HG03045 (cell line): ENCODE data around the gene SGK1.
A peak's percentile ranks its signal among the peaks of the same experiment; 100 is the strongest.
"Not testable (repeated sequence)": the region's sequence is repeated elsewhere in the genome, so short reads cannot be mapped to it uniquely, and the experiment has no call there.

Source experiments
- ATAC-seq: cut with Tn5 transposase; IDR thresholded peaks from one replicate; pipeline ENCODE4 v1.9.1; 2021; ENCODE audit warnings: mild to moderate bottlenecking, moderate library complexity; ENCODE audit not compliant: unreplicated experiment

The SGK1 gene

DNA sequence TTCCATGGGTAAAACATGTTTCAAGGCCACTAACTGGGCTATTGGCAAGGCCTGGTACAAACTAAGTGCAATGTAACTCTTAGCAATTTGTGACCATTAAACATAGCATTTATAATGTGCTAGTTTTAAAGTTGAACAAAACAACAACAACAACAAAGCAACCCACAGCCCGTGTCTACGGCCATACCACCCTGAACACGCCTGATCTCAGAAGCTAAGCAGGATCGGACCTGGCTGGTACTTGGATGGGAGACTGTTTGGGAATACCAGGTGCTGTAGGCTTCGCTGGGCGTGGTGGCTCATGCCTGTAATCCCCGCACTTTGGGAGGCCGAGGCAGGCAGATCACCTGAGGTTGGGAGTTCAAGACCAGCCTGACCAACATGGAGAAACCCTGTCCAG, 61.0 kb downstream of the SGK1 start:
- no peak for ATAC-seq

GRCh38 chr6:134255280-134255679, 62.6 kb downstream of the SGK1 start:
- ATAC-seq, result not testable (repeated sequence)

DNA sequence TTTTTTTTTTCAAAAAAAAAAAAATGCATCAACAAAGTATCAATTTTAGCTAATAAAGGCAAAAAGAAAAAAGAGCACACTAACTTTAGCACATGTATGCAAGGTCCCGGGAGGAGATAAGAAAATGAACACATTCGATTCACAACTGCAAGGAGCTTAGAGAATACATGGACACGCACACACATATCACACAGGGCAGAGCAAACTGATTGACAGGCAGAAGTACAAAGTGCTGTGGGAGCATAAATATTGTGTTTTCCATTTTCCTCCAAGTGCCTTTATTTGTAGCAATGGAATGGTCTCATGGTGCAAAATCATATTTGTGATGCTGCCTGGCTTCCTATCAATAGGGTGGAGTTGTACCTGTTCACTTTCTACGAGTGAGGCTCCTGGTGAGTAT, 63.8 kb downstream of the SGK1 start:
- ATAC-seq, result no peak

DNA sequence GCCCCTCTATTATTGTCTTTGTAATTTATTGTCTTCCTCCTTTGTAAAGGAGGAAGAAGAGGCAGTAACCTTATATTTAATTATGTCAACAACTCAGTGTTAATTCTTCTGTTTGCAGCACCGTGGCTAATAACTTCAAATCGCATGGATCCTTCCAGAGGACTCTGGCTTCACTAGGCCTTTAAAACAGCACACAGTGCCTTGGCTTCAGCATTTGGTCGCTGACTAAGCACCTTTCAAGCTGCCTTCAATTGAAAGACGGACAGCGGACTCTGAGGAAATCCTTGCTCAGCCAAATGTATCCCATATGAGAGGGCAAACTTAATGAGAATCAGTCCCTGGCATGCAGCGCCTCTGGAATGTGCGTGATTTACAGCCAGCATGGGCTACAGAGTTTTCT, 64.2 kb downstream of the SGK1 start:
- ATAC-seq, result no peak

DNA sequence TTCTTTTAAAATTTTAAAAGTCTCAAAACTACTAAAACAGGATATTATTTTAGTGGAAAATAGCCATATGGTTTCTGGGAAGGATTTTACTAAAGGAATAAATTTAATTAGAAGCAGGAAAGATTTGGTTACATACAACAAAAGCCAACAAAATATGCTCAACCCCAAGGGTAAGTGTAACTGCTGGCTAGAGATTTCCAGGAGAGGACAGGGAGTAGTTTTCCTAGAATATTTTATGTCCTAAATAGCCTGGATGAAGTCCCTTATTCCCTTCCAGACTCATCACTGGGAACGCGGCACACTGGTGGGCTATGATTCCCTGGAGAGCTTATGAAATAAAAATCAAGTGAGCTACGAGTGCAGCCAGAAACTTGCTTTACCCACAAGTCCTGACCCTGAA, 66.6 kb downstream of the SGK1 start:
- ATAC-seq, result no peak

DNA sequence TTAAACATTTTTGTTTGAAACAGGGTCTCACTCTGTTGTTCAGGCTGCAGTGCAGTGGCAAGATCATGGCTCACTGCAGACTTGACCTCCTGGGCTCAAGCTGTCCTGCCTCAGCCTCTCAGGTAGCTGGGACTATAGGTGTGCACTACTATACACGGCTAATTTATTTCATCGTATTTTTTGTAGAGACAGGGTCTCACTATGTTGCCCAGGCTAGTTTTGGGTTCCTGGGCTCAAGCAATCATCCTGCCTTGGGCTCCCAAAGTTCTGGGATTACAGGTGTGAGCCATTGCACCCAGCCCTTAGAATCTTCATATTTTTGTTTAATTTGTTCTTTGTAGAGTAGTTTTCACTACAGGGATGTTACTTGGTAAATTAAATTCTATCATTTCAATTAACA, 67.1 kb downstream of the SGK1 start:
- no peak for ATAC-seq

DNA sequence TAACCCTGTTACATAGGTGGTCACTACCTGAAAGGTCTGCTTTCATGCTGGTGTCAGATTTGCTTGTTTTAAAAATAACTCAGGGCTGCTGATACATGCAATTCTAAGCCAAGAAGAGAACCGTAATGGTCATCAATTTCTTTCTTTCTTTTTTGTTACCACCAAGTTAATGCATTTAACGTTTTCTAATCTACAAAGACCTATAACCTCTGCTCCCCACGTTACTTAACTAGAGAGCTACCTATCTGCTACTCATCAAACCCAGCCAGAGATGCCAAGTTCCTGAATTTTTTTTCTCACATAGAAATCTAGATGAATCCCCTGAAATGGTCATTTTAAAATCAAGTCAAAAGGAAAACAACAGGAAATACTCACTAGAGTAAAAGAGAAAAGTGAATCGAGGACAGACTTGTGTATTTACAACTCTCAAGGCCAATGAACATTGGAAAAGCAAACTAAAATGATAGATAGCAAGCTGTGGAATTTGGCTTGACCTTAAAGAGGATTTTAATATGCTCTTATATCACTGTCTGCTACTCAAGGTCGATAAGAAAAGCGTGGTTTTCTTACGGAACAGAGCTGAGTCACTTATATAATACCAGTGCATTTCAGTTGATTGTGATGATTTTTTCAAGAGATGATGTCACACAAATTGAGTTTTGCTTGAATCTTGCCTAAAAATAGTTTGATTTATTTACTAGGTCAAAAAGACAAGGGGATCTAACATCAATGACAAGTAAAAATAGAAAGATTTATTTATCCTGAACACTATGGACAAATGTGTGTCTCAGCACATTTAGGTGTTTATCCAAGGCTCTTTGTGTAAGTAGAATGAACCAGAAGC, 67.9 kb downstream of the SGK1 start:
- ATAC-seq, result no peak

DNA sequence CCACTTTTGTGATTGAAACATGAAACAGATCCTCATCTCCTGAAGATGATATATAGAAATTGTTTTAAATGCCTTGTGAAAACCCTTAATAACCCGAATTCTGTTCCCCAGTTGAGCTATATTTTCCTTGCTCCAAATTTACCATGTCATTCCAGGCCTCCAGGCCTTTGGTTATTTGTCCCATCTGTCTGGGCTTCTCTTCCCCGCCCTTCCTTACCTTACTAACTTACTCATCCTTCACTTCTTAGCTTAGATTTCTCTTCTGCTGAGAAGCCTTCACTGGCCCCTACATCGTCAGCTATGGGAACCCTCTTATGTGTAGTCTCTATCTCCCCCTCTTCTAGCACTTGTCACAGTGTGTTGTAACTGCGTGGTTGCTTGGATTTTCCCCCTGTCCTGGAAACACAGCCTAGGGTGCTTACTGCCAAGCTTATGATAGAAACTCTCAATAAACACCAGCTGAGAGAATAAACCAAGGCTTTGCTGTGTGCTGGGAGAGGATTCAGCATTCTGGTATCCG, 68.6 kb downstream of the SGK1 start:
- ATAC-seq, result no peak

DNA sequence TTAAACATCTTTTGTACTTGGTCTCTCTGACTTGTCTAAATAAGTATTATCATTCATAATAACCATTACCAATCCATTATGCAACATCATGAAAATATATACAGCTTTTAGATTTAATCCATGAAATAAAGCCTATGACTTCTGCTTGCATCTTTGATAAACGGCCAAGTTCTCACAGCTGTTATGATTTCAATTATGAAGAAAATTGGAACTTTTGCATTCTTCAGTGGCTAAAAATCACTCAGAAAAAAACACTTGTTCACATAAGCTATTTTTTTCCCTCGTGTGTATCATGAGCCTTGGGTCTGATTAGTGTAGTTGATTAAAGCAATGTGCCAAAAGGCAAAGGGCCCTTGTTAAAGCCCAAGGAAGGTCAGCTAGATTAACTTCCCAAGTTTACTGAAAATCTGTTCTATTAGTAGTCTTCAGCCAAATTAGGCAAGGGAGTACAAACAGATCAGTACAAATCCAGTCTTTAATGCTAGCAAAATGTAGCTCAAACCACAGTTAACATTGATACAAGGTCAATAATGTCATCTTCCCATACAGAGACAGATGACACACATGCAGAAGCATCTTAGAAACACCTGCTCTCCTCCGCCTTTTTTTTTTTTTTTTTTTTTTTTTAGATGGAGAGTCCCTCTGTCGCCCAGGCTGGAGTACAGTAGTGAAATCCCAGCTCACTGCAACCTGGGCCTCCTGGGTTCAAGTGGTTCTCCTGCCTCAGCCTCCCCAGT, 69.9 kb downstream of the SGK1 start:
- ATAC-seq, result no peak

- peak; percentile 94 for ATAC-seq
Observed at GRCh38 chr6:134247231-134247833, 70.6 kb downstream of the SGK1 start.

- no peak for ATAC-seq
Observed at GRCh38 chr6:134245706-134246105, 72.2 kb downstream of the SGK1 start.

DNA sequence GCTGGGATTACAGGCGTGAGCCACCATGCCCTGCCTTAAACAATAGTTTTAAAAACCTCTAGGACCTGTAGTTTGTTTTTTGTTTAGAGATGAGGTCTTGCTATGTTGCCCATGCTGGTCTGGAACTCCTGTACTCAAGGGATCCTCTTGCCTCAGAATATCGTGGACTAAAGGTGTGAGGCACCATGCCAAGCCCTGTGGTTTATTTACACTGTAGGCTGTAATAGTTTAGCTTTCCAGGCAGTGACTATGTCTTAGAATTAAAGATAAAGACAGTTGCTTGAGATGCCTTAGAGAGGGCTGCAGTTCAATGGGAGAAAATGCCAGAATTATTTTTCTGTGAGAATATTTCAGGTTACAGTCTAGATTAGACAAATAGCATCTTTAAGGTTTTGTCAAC, 72.9 kb downstream of the SGK1 start:
- no peak for ATAC-seq

DNA sequence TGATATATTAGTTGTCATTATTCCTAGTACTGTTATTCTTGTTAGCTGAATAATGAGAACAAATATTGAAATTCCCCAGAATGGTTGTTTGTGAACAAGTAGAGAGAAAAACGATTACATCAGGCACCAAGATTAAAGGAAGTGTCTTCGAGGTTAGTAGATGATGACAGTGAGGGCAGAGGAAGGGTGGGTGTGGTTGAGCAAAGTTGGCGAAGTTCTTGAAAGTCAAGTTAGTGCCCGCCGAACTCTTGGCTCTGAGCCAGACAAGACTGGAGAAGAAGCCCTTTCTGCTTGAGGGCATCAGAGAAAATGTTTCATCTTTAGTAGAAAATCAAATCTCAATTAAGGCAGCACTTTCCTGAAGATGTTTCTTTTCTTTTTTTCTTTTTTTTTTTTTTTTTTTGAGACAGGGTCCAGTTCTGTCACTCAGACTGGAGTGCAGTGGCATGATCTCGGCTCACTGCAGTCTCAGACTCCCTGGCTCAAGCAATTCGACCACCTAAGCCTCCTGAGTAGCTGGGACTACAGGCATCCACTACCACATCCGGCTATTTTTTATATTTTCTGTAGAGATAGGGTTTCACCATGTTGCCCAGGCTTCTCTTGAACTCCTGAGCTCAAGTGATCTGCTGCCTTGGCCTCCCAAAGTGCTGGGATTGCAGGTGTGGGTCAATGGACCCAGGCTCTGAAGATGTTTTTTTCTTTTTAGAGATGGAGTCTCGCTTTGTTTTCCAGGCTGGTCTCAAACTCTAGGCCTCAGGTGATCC, 77.1 kb downstream of the SGK1 start:
- ATAC-seq, result no peak

DNA sequence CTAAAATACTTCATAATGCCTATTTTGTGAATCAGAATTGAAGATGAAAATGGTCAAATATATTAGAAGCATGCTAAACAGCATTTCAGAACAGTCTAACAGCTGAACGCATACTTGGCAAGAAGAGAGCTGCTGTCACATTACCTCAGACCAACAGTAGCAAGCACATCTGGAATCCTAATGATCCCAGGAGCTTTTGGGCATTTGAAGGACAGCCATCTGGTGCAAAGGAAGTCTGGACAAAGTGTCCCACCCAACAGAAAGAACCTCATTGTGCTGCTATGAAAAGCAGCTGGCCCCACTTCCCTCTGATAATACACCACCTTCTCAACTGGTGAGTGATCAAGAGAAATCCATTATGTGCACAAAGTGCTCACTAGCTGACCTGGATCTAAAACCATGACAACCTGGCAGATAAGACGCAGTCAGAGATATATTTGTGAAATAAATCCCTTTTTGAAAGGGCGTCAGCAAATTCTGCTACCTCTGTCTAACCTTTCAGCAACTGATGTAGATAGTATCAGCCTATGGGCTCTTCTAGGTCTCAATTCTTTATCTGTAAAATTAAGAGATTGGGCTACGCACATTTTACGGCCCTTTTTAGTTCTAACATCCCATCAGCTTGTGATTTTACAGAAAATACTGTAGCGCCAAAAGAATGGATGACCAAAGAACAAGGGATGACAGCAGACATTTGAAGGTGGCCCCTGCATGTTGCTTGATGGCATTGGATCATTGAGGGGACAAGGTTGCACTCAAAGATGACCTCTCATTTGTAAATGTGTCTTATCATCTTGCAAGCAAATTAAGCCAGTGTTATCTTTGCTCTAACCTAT, 78.7 kb downstream of the SGK1 start:
- ATAC-seq, result no peak

DNA sequence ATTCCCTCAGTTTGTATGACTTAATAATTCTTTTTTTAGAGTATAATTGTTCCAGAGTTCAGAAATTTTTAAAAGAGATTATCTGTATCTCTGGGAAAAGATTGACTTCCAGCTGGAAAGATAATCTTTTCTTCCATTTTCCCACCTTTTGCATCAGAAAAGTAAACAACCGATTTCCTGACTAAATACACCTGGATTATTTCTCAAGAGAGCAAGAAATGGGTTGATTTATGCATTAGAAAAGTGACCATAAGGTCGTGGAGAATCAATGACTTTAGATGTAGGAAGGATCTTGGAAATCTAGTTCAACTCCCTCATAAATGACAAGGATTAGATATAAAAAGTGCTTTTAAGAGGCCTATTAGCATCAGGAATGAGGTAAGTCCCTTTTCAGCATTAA, 79.9 kb downstream of the SGK1 start:
- ATAC-seq, result no peak

- ATAC-seq, result peak; percentile 95
Observed at GRCh38 chr6:134235937-134236751, 81.8 kb downstream of the SGK1 start.

DNA sequence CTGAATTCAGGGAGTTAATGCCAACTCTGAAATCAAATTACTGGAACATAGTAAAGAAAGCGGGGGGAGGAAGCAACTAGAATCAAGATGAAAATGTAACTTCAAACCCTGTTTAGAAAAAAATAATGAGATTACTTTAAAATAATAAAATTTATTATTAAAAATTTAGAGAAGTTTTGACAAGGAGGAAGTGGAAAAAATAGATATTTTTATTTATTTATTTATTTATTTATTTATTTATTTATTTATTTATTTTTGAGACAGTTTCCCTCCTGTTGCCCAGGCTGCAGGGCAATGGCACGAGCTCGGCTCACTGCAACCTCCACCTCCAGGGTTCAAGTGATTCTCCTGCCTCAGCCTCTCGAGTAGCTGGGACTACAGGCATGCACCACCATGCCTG, 82.6 kb downstream of the SGK1 start:
- not testable (repeated sequence) for ATAC-seq

- no peak for ATAC-seq
Observed at GRCh38 chr6:134233180-134233955, 84.5 kb downstream of the SGK1 start.
